ENCODE measurements around the gene NDUFS8. TPM values are rescaled to one million over a fixed set of nuclear protein-coding genes. Genes with fewer than 3 reads are reported as not detected.

NDUFS8 gene
- total RNA-seq, 1 experiment from 2014 or later = 166 TPM

DNA sequence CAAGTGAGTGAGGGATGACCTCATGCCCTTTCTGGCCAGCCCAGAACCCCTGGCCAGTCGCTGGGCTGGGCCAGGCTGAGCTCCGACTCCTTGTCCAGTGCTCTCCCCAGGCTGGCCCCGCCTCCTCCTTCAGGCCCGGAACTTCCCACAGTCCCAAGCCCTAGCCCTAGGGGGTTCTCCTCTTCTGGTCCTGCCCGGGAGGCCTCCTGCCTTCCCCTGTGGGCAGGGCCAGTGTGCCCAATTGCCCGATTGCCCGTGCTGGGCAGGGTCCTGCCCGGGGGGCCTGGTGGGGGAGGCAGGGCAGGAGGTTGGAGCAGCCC is 12.5 kb downstream of the NDUFS8 start:
- Mint-ChIP-seq H3K36me3 (ENCODE audit: insufficient read depth, unreplicated experiment) (peaks cover 16% of the 10 kb centered on the region), H3K27ac (ENCODE audit: unreplicated experiment) (no peak overlapping the region), H3K4me3 (ENCODE audit: low read depth, unreplicated experiment) (no peak overlapping the region), H3K27me3 (ENCODE audit: unreplicated experiment) (no peaks in the 10 kb centered on the region), H3K4me1 (ENCODE audit: low read depth, unreplicated experiment) (peaks cover 10% of the 10 kb centered on the region), H3K9me3 (ENCODE audit: low read depth, unreplicated experiment) (no peaks in the 10 kb centered on the region)
- intact Hi-C loops (cut with micrococcal nuclease; ENCODE audit: unreplicated experiment) = no loop called here
- TF ChIP-seq CTCF (IDR thresholded peaks at IDR 0.05; ENCODE audit: unreplicated experiment) = no peak
- CTCF ChIA-PET = no interaction called here
- no TSS peak for BruUV-seq (replicated peaks)
- DNase-seq = no peak

- CTCF ChIA-PET = no interaction called here
- no peak overlapping the region for H3K4me3 Mint-ChIP-seq (ENCODE audit: low read depth, unreplicated experiment)
Measured at GRCh38 chr11:68043349-68044144, 13.1 kb downstream of the NDUFS8 start.

GRCh38 chr11:68044145-68044813 is 13.8 kb downstream of the NDUFS8 start:
- intact Hi-C loops (cut with micrococcal nuclease; ENCODE audit: unreplicated experiment) = no loop called here
- no peak for TF ChIP-seq CTCF (IDR thresholded peaks at IDR 0.05; ENCODE audit: unreplicated experiment)
- Mint-ChIP-seq H3K36me3 (ENCODE audit: insufficient read depth, unreplicated experiment) (peaks cover 8% of the 10 kb centered on the region), H3K27me3 (ENCODE audit: unreplicated experiment) (no peaks in the 10 kb centered on the region), H3K4me3 (ENCODE audit: low read depth, unreplicated experiment) (no peak overlapping the region), H3K4me1 (ENCODE audit: low read depth, unreplicated experiment) (peaks cover 10% of the 10 kb centered on the region), H3K27ac (ENCODE audit: unreplicated experiment) (no peak overlapping the region), H3K9me3 (ENCODE audit: low read depth, unreplicated experiment) (no peaks in the 10 kb centered on the region)
- no TSS peak for BruUV-seq (replicated peaks)
- DNase-seq = no peak
- CTCF ChIA-PET = no interaction called here

More at GRCh38 chr11:68043349-68044144, 13.1 kb downstream of the NDUFS8 start:
- intact Hi-C loops (cut with micrococcal nuclease; ENCODE audit: unreplicated experiment) = no loop called here
- TF ChIP-seq CTCF (IDR thresholded peaks at IDR 0.05; ENCODE audit: unreplicated experiment) = no peak
- H3K36me3 Mint-ChIP-seq (ENCODE audit: insufficient read depth, unreplicated experiment) = peaks cover 12% of the 10 kb centered on the region
- no peak overlapping the region for H3K27ac Mint-ChIP-seq (ENCODE audit: unreplicated experiment)
- H3K9me3 Mint-ChIP-seq (ENCODE audit: low read depth, unreplicated experiment) = no peaks in the 10 kb centered on the region
- BruUV-seq (replicated peaks) = no TSS peak
- no peak for DNase-seq
- no peaks in the 10 kb centered on the region for H3K27me3 Mint-ChIP-seq (ENCODE audit: unreplicated experiment)
- peaks cover 10% of the 10 kb centered on the region for H3K4me1 Mint-ChIP-seq (ENCODE audit: low read depth, unreplicated experiment)

DNA sequence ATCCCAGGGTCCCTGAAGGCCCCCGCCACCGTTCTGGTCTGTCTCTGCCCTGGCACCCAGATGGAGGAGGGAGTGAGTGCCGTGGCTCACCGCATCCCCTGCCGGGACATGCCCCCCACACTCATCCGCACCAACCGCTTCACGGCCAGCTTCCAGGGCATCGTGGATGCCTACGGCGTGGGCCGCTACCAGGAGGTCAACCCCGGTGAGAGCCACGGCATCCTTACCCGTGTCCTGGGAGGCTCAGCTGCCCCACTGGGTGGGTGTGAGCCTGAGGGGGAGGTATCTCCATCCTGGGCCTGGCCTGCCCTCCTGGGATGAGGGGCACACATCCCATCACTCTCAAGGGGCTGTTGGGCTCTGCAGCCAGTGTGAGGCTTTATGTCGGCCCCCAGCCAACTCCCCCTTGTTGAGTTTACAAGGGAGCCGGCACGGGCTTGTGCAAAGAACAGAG is 14.4 kb downstream of the NDUFS8 start:
- intact Hi-C loops (cut with micrococcal nuclease; ENCODE audit: unreplicated experiment) = no loop called here
- H3K36me3 Mint-ChIP-seq (ENCODE audit: insufficient read depth, unreplicated experiment) = peaks cover 12% of the 10 kb centered on the region
- H3K27ac Mint-ChIP-seq (ENCODE audit: unreplicated experiment) = no peak overlapping the region
- DNase-seq = no peak
- peaks cover 8% of the 10 kb centered on the region for H3K4me1 Mint-ChIP-seq (ENCODE audit: low read depth, unreplicated experiment)
- no peak overlapping the region for H3K4me3 Mint-ChIP-seq (ENCODE audit: low read depth, unreplicated experiment)
- no peak for TF ChIP-seq CTCF (IDR thresholded peaks at IDR 0.05; ENCODE audit: unreplicated experiment)
- H3K27me3 Mint-ChIP-seq (ENCODE audit: unreplicated experiment) = no peaks in the 10 kb centered on the region
- H3K9me3 Mint-ChIP-seq (ENCODE audit: low read depth, unreplicated experiment) = no peaks in the 10 kb centered on the region
- CTCF ChIA-PET = no interaction called here
- no TSS peak for BruUV-seq (replicated peaks)

All from Calu3 (cell line).